HG03108 (cell line): ENCODE measurements around the gene RPTOR.

ENCODE experiments used
- ATAC-seq: cut with Tn5 transposase; IDR thresholded peaks from one replicate; pipeline ENCODE4 v1.9.1; 2021; ENCODE audit warnings: moderate library complexity; ENCODE audit not compliant: unreplicated experiment

The RPTOR gene

GRCh38 chr17:80980397-80981061, 435.9 kb downstream of the RPTOR start:
- ATAC-seq, result no peak

GRCh38 chr17:80981062-80981902, 436.6 kb downstream of the RPTOR start:
- no peak for ATAC-seq

- no peak for ATAC-seq
These were observed 437.3 kb downstream of the RPTOR start for GRCh38 chr17:80981929-80982425.

- ATAC-seq, result no peak
These were observed 437.9 kb downstream of the RPTOR start for GRCh38 chr17:80982426-80982974.

- ATAC-seq, result no peak
These were observed 438.9 kb downstream of the RPTOR start for GRCh38 chr17:80983545-80983944.

- ATAC-seq, result no peak
These were observed 440.1 kb downstream of the RPTOR start for GRCh38 chr17:80984749-80985148.

GRCh38 chr17:80986046-80986445, 441.4 kb downstream of the RPTOR start:
- no peak for ATAC-seq

GRCh38 chr17:80986816-80987475, 442.3 kb downstream of the RPTOR start:
- no peak for ATAC-seq

- ATAC-seq, result no peak
These were observed 443.4 kb downstream of the RPTOR start for GRCh38 chr17:80987941-80988461.

- no peak for ATAC-seq
These were observed 444.9 kb downstream of the RPTOR start for GRCh38 chr17:80989586-80989913.

- no peak for ATAC-seq
These were observed 446.4 kb downstream of the RPTOR start for GRCh38 chr17:80990921-80991644.

GRCh38 chr17:80991645-80992076, 447.0 kb downstream of the RPTOR start, which contains the start of gene CHMP6:
CHMP6 (plus strand) TSS chr17:80991841; CDS start chr17:80991919, 78 bp downstream.
- ATAC-seq, result no peak

GRCh38 chr17:80992077-80992947, 447.7 kb downstream of the RPTOR start:
- no peak for ATAC-seq

GRCh38 chr17:80992948-80993624, 448.4 kb downstream of the RPTOR start:
- no peak for ATAC-seq

- no peak for ATAC-seq
These were observed 450.5 kb downstream of the RPTOR start for GRCh38 chr17:80995131-80995530.

GRCh38 chr17:80996422-80997305, 452.0 kb downstream of the RPTOR start:
- ATAC-seq, result no peak

- ATAC-seq, result no peak
These were observed 452.9 kb downstream of the RPTOR start for GRCh38 chr17:80997424-80998117.
